Neural cell (in vitro differentiated cells): ENCODE results near the gene NPAS2. TPM values are rescaled to one million over a fixed set of nuclear protein-coding genes. Genes with fewer than 3 reads are reported as not detected.

ENCODE experiments used
- H2AFZ ChIP-seq: fragments of 200-600, 300-800 bp; sonication (generic), shearing (Covaris generic); 2 replicates; pipeline ENCODE4 v1.6.0; 2014; ENCODE audit warnings: low read depth, mild to moderate bottlenecking, antibody characterized with exemption, low read length, moderate library complexity
- H3F3A ChIP-seq: fragments of 200-600 bp; shearing (Covaris generic); 2 replicates; pipeline ENCODE4 v1.6.1; 2016; ENCODE audit warnings: mild to moderate bottlenecking, moderate library complexity, mixed read lengths, antibody characterized with exemption, low read length; ENCODE audit not compliant: insufficient read depth, poor library complexity, severe bottlenecking
- H3K27ac ChIP-seq: fragments of 200-600, 300-800 bp; sonication (generic), shearing (Covaris generic); 2 replicates; pipeline ENCODE4 v1.5.1; 2014; ENCODE audit warnings: mild to moderate bottlenecking, low read length, moderate library complexity
- H3K27me3 ChIP-seq: fragments of 300-800, 200-600 bp; sonication (generic), shearing (Covaris generic); 2 replicates; pipeline ENCODE4 v1.6.0; 2014; ENCODE audit warnings: mild to moderate bottlenecking, low read depth, low read length, moderate library complexity; ENCODE audit not compliant: insufficient read depth
- H3K36me3 ChIP-seq: fragments of 300-800, 200-600 bp; sonication (generic), shearing (Covaris generic); 2 replicates; pipeline ENCODE4 v1.5.1; 2014; ENCODE audit warnings: mild to moderate bottlenecking, antibody characterized with exemption, low read length, moderate library complexity; ENCODE audit not compliant: insufficient read depth
- H3K4me2 ChIP-seq: fragments of 300-800, 200-600 bp; sonication (generic), shearing (Covaris generic); 2 replicates; pipeline ENCODE4 v1.6.0; 2014; ENCODE audit warnings: mild to moderate bottlenecking, low read length
- H3K4me3 ChIP-seq: fragments of 300-800, 200-600 bp; sonication (generic), shearing (Covaris generic); 2 replicates; pipeline ENCODE4 v1.5.1; 2014; ENCODE audit warnings: mild to moderate bottlenecking, low read length, moderate library complexity
- H3K79me2 ChIP-seq: fragments of 200-600 bp; shearing (Covaris generic); replicated peaks from 2 replicates; pipeline ENCODE4 v1.6.0; 2014; ENCODE audit warnings: mild to moderate bottlenecking, low read length, moderate library complexity; ENCODE audit not compliant: insufficient read depth
- H3K9ac ChIP-seq: fragments of 300-800, 200-600 bp; sonication (generic), shearing (Covaris generic); 2 replicates; pipeline ENCODE4 v1.6.1; 2016; ENCODE audit warnings: mild to moderate bottlenecking, low read length, mixed read lengths
- H3K9me2 ChIP-seq: fragments of 200-600 bp; shearing (Covaris generic); 2 replicates; pipeline ENCODE4 v1.6.1; 2016; ENCODE audit warnings: mild to moderate bottlenecking, low read length, mixed read lengths; ENCODE audit not compliant: insufficient read depth
- H3K9me3 ChIP-seq: fragments of 200-600, 300-800 bp; sonication (generic), shearing (Covaris generic); 2 replicates; pipeline ENCODE4 v1.6.1; 2016; ENCODE audit warnings: mild to moderate bottlenecking, mixed run types, low read length, moderate library complexity, mixed read lengths
- H4K20me1 ChIP-seq: fragments of 200-600 bp; shearing (Covaris generic); 2 replicates; pipeline ENCODE4 v1.6.1; 2016; ENCODE audit warnings: mild to moderate bottlenecking, mixed run types; ENCODE audit not compliant: insufficient read depth
- CTCF ChIP-seq: fragments of 450-650 bp; IDR thresholded peaks from 2 replicates; pipeline ENCODE4 v1.5.1; 2014; ENCODE audit warnings: antibody characterized with exemption, mild to moderate bottlenecking, moderate library complexity; ENCODE audit not compliant: poor library complexity, severe bottlenecking
- EP300 ChIP-seq: fragments of 450-650 bp; conservative IDR thresholded peaks from 2 replicates; pipeline ENCODE4 v1.6.1; 2014; ENCODE audit warnings: antibody characterized with exemption, mild to moderate bottlenecking, moderate library complexity; ENCODE audit not compliant: poor library complexity, severe bottlenecking
- EZH2 ChIP-seq: fragments of 200-600, 300-800 bp; shearing (Covaris generic), sonication (generic); IDR thresholded peaks from 2 replicates; pipeline ENCODE4 v1.6.1; 2014; ENCODE audit warnings: antibody characterized with exemption, low read length, borderline replicate concordance, mild to moderate bottlenecking; ENCODE audit not compliant: insufficient read depth, poor library complexity, severe bottlenecking
- MXI1 ChIP-seq: fragments of 450-650 bp; conservative IDR thresholded peaks from 2 replicates; pipeline ENCODE4 v1.6.1; 2014; ENCODE audit warnings: antibody characterized with exemption, mild to moderate bottlenecking; ENCODE audit not compliant: poor library complexity, severe bottlenecking
- POLR2AphosphoS5 ChIP-seq: IDR thresholded peaks from 2 replicates; pipeline ENCODE4 v1.6.1; 2012
- RAD21 ChIP-seq: fragments of 450-650 bp; conservative IDR thresholded peaks from 2 replicates; pipeline ENCODE4 v1.6.1; 2014; ENCODE audit warnings: antibody characterized with exemption, mild to moderate bottlenecking, moderate library complexity
- REST ChIP-seq: IDR thresholded peaks from 2 replicates; pipeline ENCODE4 v1.6.1; 2012; ENCODE audit warnings: borderline replicate concordance
- SMC3 ChIP-seq: fragments of 450-650 bp; conservative IDR thresholded peaks from 2 replicates; pipeline ENCODE4 v1.6.1; 2014; ENCODE audit warnings: antibody characterized with exemption, mild to moderate bottlenecking, moderate library complexity; ENCODE audit not compliant: poor library complexity
- TAF1 ChIP-seq: IDR thresholded peaks from 2 replicates; pipeline ENCODE4 v1.6.1; 2012; ENCODE audit warnings: low read depth
- polyA plus RNA-seq: library from polyadenylated mRNA; depleted of rRNA; stranded (reverse); fragments of >200 nt; gene quantifications from 2 replicates; pipeline ENCODE4 v1.2.3, GENCODE V29; 2014

Gene NPAS2
- polyA plus RNA-seq, 1 donor from 2014 or later, result 2.1 TPM

GRCh38 chr2:100957996-100958653 lies 138.2 kb downstream of the NPAS2 start:
- TF ChIP-seq CTCF (no peak), EZH2 (no peak), MXI1 (no peak), TAF1 (no peak), RAD21 (no peak), SMC3 (no peak), REST (no peak), EP300 (no peak), POLR2AphosphoS5 (no peak)
- no peak overlapping the region for H3K27ac ChIP-seq
- H3K4me3 ChIP-seq, result no peak overlapping the region
- H3K9ac ChIP-seq, result no peak overlapping the region
- H2AFZ ChIP-seq, result no peak overlapping the region
- no peaks in the 10 kb centered on the region for H3F3A ChIP-seq
- H3K4me2 ChIP-seq, result no peak overlapping the region
- no peaks in the 10 kb centered on the region for H3K9me2 ChIP-seq
- no peaks in the 10 kb centered on the region for H3K79me2 ChIP-seq
- no peaks in the 10 kb centered on the region for H3K27me3 ChIP-seq
- no peaks in the 10 kb centered on the region for H3K36me3 ChIP-seq
- no peaks in the 10 kb centered on the region for H4K20me1 ChIP-seq
- no peaks in the 10 kb centered on the region for H3K9me3 ChIP-seq

- Histone ChIP-seq H3K4me3 (no peak overlapping the region), H3K36me3 (no peaks in the 10 kb centered on the region), H4K20me1 (no peaks in the 10 kb centered on the region), H3K9ac (no peak overlapping the region), H3K9me3 (no peaks in the 10 kb centered on the region), H3K27ac (no peak overlapping the region), H3K4me2 (no peak overlapping the region), H3F3A (no peaks in the 10 kb centered on the region), H3K79me2 (no peaks in the 10 kb centered on the region), H2AFZ (no peak overlapping the region), H3K27me3 (no peaks in the 10 kb centered on the region), H3K9me2 (no peaks in the 10 kb centered on the region)
- TF ChIP-seq POLR2AphosphoS5, result no peak
- TF ChIP-seq EP300, result no peak
- TF ChIP-seq RAD21, result no peak
- TF ChIP-seq CTCF, result no peak
- TF ChIP-seq TAF1, result no peak
- TF ChIP-seq REST, result no peak
- TF ChIP-seq SMC3, result no peak
Observed at GRCh38 chr2:100959225-100959880, 139.4 kb downstream of the NPAS2 start.
